Smooth muscle cell (in vitro differentiated cells): ENCODE measurements around the gene PRR22. TPM values are rescaled to one million over a fixed set of nuclear protein-coding genes. Genes with fewer than 3 reads are reported as not detected.
"Not testable (repeated sequence)": the region's sequence is repeated elsewhere in the genome, so short reads cannot be mapped to it uniquely, and the experiment has no call there.

Source experiments
- DNase-seq: peaks from one replicate; lab custom pipeline; 2025; ENCODE audit not compliant: unreplicated experiment; lab: John Stamatoyannopoulos, UW
- H2AFZ ChIP-seq: fragments of 200-600 bp; sonication (generic); 2 replicates; pipeline ENCODE4 v1.6.0; 2016; ENCODE audit warnings: antibody characterized with exemption, low read depth, mild to moderate bottlenecking
- H3F3A ChIP-seq: fragments of 200-600 bp; sonication (generic); 2 replicates; pipeline ENCODE4 v1.6.0; 2017; ENCODE audit warnings: antibody characterized with exemption, low read depth
- H3K27ac ChIP-seq: fragments of 200-600 bp; sonication (generic); 2 replicates; pipeline ENCODE4 v1.5.1; 2016; ENCODE audit warnings: low read depth, mild to moderate bottlenecking
- H3K27me3 ChIP-seq: fragments of 200-600 bp; sonication (generic); 2 replicates; pipeline ENCODE4 v1.6.1; 2016; ENCODE audit warnings: low read depth, mild to moderate bottlenecking
- H3K36me3 ChIP-seq: fragments of 200-600 bp; sonication (generic); 2 replicates; pipeline ENCODE4 v1.5.1; 2016; ENCODE audit warnings: low read depth
- H3K4me1 ChIP-seq: fragments of 200-600 bp; sonication (generic); 2 replicates; pipeline ENCODE4 v1.5.1; 2016; ENCODE audit warnings: low read depth
- H3K4me2 ChIP-seq: fragments of 200-600 bp; sonication (generic); 2 replicates; pipeline ENCODE4 v1.6.0; 2016; ENCODE audit warnings: mild to moderate bottlenecking
- H3K4me3 ChIP-seq: fragments of 200-600 bp; sonication (generic); 2 replicates; pipeline ENCODE4 v1.5.1; 2016; ENCODE audit warnings: mild to moderate bottlenecking
- H3K79me2 ChIP-seq: fragments of 200-600 bp; sonication (generic); 2 replicates; pipeline ENCODE4 v1.6.0; 2016; ENCODE audit warnings: low read depth, mild to moderate bottlenecking
- H3K9ac ChIP-seq: fragments of 200-600 bp; sonication (generic); 2 replicates; pipeline ENCODE4 v1.6.0; 2016; ENCODE audit warnings: low read depth
- H3K9me3 ChIP-seq: fragments of 200-600 bp; sonication (generic); replicated peaks from 2 replicates; pipeline ENCODE4 v1.5.1; 2016; ENCODE audit warnings: low read depth
- H4K20me1 ChIP-seq: fragments of 200-600 bp; sonication (generic); 2 replicates; pipeline ENCODE4 v1.6.0; 2016; ENCODE audit warnings: low read depth
- CTCF ChIP-seq: fragments of 200-600 bp; sonication (generic); IDR thresholded peaks from 2 replicates; pipeline ENCODE4 v1.5.1; 2017; ENCODE audit warnings: borderline replicate concordance, mild to moderate bottlenecking, antibody characterized with exemption; ENCODE audit not compliant: insufficient read depth, poor library complexity, severe bottlenecking
- WGBS: methylation state at CpG from one replicate; pipeline ENCODE4 v1.1.7; 2016; ENCODE audit warnings: low lambda C conversion rate; 5-methylcytosine and 5-hydroxymethylcytosine counted together
- polyA plus RNA-seq: library from polyadenylated mRNA; unstranded; fragments of >200 nt; fragmentation: Nextera tagmentation; extraction: Ambion mirVana; gene quantifications from 2 replicates; pipeline ENCODE4 v1.2.1, GENCODE V29; 2016
- total RNA-seq: library from RNA; depleted of rRNA; stranded (reverse); fragments of >200 nt; gene quantifications from 2 replicates; pipeline ENCODE4 v1.2.3, GENCODE V29; 2014

The PRR22 gene
- total and polyA plus RNA-seq, 2 experiments from 2014 or later: 0.65 to 1.5 TPM

GRCh38 chr19:5742051-5742450, 42.5 kb downstream of the PRR22 start:
- TF ChIP-seq CTCF: no peak
- H3K9ac ChIP-seq: no peak overlapping the region
- H3K4me3 ChIP-seq: no peak overlapping the region
- no peaks in the 10 kb centered on the region for H4K20me1 ChIP-seq
- H3K27ac ChIP-seq: no peak overlapping the region
- H3K79me2 ChIP-seq: no peaks in the 10 kb centered on the region
- 90% methylated on average over 16 of the region's 19 CpGs for WGBS
- no peaks in the 10 kb centered on the region for H3K36me3 ChIP-seq
- H3F3A ChIP-seq: no peaks in the 10 kb centered on the region
- no peaks in the 10 kb centered on the region for H3K27me3 ChIP-seq
- DNase-seq: no peak
- H3K4me2 ChIP-seq: no peak overlapping the region
- no peaks in the 10 kb centered on the region for H3K9me3 ChIP-seq
- no peak overlapping the region for H2AFZ ChIP-seq
- no peaks in the 10 kb centered on the region for H3K4me1 ChIP-seq

- H3K4me3 ChIP-seq: no peak overlapping the region
- no peak overlapping the region for H2AFZ ChIP-seq
- H3K4me1 ChIP-seq: no peaks in the 10 kb centered on the region
- no peaks in the 10 kb centered on the region for H4K20me1 ChIP-seq
- H3K9ac ChIP-seq: no peak overlapping the region
- H3K27me3 ChIP-seq: no peaks in the 10 kb centered on the region
- no peak overlapping the region for H3K27ac ChIP-seq
- no peaks in the 10 kb centered on the region for H3K9me3 ChIP-seq
- WGBS: 80% methylated on average over 8 of the region's 8 CpGs
- H3F3A ChIP-seq: no peaks in the 10 kb centered on the region
- H3K36me3 ChIP-seq: no peaks in the 10 kb centered on the region
- H3K4me2 ChIP-seq: no peak overlapping the region
- H3K79me2 ChIP-seq: no peaks in the 10 kb centered on the region
- DNase-seq: no peak
- no peak for TF ChIP-seq CTCF
Observed at GRCh38 chr19:5738423-5738822, 46.1 kb downstream of the PRR22 start.

- H3K4me1 ChIP-seq, H4K20me1 ChIP-seq, H3K79me2 ChIP-seq, H3K4me3 ChIP-seq, H3K4me2 ChIP-seq, DNase-seq, H3K27me3 ChIP-seq, H3K36me3 ChIP-seq, H3K27ac ChIP-seq, H3F3A ChIP-seq, H3K9ac ChIP-seq, H3K9me3 ChIP-seq, H2AFZ ChIP-seq: not testable (repeated sequence)
- 88% methylated on average over 2 of the region's 2 CpGs for WGBS
Observed at GRCh38 chr19:5733172-5733571, 51.4 kb downstream of the PRR22 start.

Other genes starting within 250 kb of the PRR22 start
- 2.9 and 6.2 TPM in 2 replicates for gene TINCR, start 216.8 kb downstream of the PRR22 start, total RNA-seq
- gene TINCR, start 216.8 kb downstream of the PRR22 start, polyA plus RNA-seq: 2.2 and 5.7 TPM in 2 replicates
- 10.9 and 44.9 TPM in 2 replicates for gene SAFB2, start 162.0 kb downstream of the PRR22 start, total RNA-seq
- gene SAFB2, start 162.0 kb downstream of the PRR22 start, polyA plus RNA-seq: 28.9 and 40.6 TPM in 2 replicates
- gene SAFB, start 161.7 kb downstream of the PRR22 start, total RNA-seq: 22.8 and 29.4 TPM in 2 replicates
- gene SAFB, start 161.7 kb downstream of the PRR22 start, polyA plus RNA-seq: 68.3 and 74.3 TPM in 2 replicates
- 29.8 and 45.2 TPM in 2 replicates for gene MICOS13, start 104.2 kb downstream of the PRR22 start, total RNA-seq
- 143 and 151 TPM in 2 replicates for gene MICOS13, start 104.2 kb downstream of the PRR22 start, polyA plus RNA-seq
- gene HSD11B1L, start 103.7 kb downstream of the PRR22 start, total RNA-seq: 10.3 and 28.0 TPM in 2 replicates
- 28.4 and 28.5 TPM in 2 replicates for gene HSD11B1L, start 103.7 kb downstream of the PRR22 start, polyA plus RNA-seq
- 591 and 641 TPM in 2 replicates for gene RPL36, start 94.5 kb downstream of the PRR22 start, total RNA-seq
- gene RPL36, start 94.5 kb downstream of the PRR22 start, polyA plus RNA-seq: 1,079 and 1,182 TPM in 2 replicates
- 30.2 and 31.6 TPM in 2 replicates for gene LONP1, start 64.6 kb downstream of the PRR22 start, total RNA-seq
- 67.7 and 82.6 TPM in 2 replicates for gene LONP1, start 64.6 kb downstream of the PRR22 start, polyA plus RNA-seq
- not detected in 2 replicates for gene CATSPERD, start 64.1 kb downstream of the PRR22 start, total RNA-seq
- gene CATSPERD, start 64.1 kb downstream of the PRR22 start, polyA plus RNA-seq: not detected in 2 replicates
- gene DUS3L, start 6.4 kb upstream of the PRR22 start, total RNA-seq: 12.8 and 19.7 TPM in 2 replicates
- gene DUS3L, start 6.4 kb upstream of the PRR22 start, polyA plus RNA-seq: 18.5 and 19.0 TPM in 2 replicates
- 2.2 TPM in 1 of 2 replicates, not detected in the other for gene NRTN, start 20.3 kb upstream of the PRR22 start, total RNA-seq
- 5.4 and 5.7 TPM in 2 replicates for gene NRTN, start 20.3 kb upstream of the PRR22 start, polyA plus RNA-seq
- gene FUT6, start 55.0 kb upstream of the PRR22 start, total RNA-seq: 0.22 TPM in 1 of 2 replicates, not detected in the other
- not detected in 2 replicates for gene FUT6, start 55.0 kb upstream of the PRR22 start, polyA plus RNA-seq
- 0.18 and 0.58 TPM in 2 replicates for gene FUT3, start 66.7 kb upstream of the PRR22 start, total RNA-seq
- gene FUT3, start 66.7 kb upstream of the PRR22 start, polyA plus RNA-seq: 0.24 TPM in 1 of 2 replicates, not detected in the other
- gene FUT5, start 85.8 kb upstream of the PRR22 start, total RNA-seq: not detected in 2 replicates
- gene FUT5, start 85.8 kb upstream of the PRR22 start, polyA plus RNA-seq: 0.97 TPM in 1 of 2 replicates, not detected in the other
- 169 and 209 TPM in 2 replicates for gene NDUFA11, start 119.0 kb upstream of the PRR22 start, total RNA-seq
- gene NDUFA11, start 119.0 kb upstream of the PRR22 start, polyA plus RNA-seq: 487 and 493 TPM in 2 replicates
- 0.36 and 3.6 TPM in 2 replicates for gene VMAC, start 120.1 kb upstream of the PRR22 start, total RNA-seq
- gene VMAC, start 120.1 kb upstream of the PRR22 start, polyA plus RNA-seq: 0.95 and 2.6 TPM in 2 replicates
- gene CAPS, start 129.5 kb upstream of the PRR22 start, total RNA-seq: 4.6 and 17.3 TPM in 2 replicates
- 5.1 and 13.0 TPM in 2 replicates for gene CAPS, start 129.5 kb upstream of the PRR22 start, polyA plus RNA-seq
- gene RANBP3, start 193.4 kb upstream of the PRR22 start, total RNA-seq: 45.3 and 65.8 TPM in 2 replicates
- 11.7 and 13.4 TPM in 2 replicates for gene RANBP3, start 193.4 kb upstream of the PRR22 start, polyA plus RNA-seq